H1 (cell line): ENCODE data around the gene OR3A2. TPM values are rescaled to one million over a fixed set of nuclear protein-coding genes. Genes with fewer than 3 reads are reported as not detected.

Experiments used
- CTCF ChIA-PET: fragments of 300-600 bp; sonication (Branson Sonifier 250); formaldehyde crosslinking; loops from one replicate; lab custom pipeline; 2021; ENCODE audit not compliant: partially characterized antibody; lab: Charles Lee
- POLR2A ChIA-PET: fragments of 300-600 bp; sonication (Branson Sonifier 250); formaldehyde crosslinking; loops from one replicate; lab custom pipeline; 2021; ENCODE audit warnings: inconsistent platforms; ENCODE audit not compliant: partially characterized antibody; lab: Charles Lee
- DNase-seq, 2 experiments: peaks; one replicate each; pipeline versions ENCODE4 v3.0.0 to v3.0.0-alpha.2; 2010 to 2022; ENCODE audit warnings: low spot score in 2 of 2, low read depth in 1 of 2, mixed read lengths in 1 of 2
- FAIRE-seq: peaks from 2 replicates; lab custom pipeline; 2011; peaks lifted over from hg19 to GRCh38; lab: Jason Lieb, UNC
- H2AFZ ChIP-seq: 2 replicates; pipeline ENCODE4 v1.8.1; 2012; ENCODE audit warnings: low read length, inconsistent platforms
- H2AK5ac ChIP-seq: 2 replicates; pipeline ENCODE4 v1.6.1; 2013; ENCODE audit warnings: low read depth, low read length
- H2BK120ac ChIP-seq: replicated peaks from 2 replicates; pipeline ENCODE3; 2013; ENCODE audit warnings: low read depth, low read length, inconsistent platforms
- H2BK12ac ChIP-seq: 2 replicates; pipeline ENCODE4 v1.6.1; 2013; ENCODE audit warnings: low read depth, low read length
- H2BK15ac ChIP-seq: 2 replicates; pipeline ENCODE4 v1.6.1; 2013; ENCODE audit warnings: low read length
- H2BK20ac ChIP-seq: 2 replicates; pipeline ENCODE4 v1.6.1; 2013; ENCODE audit warnings: low read length
- H2BK5ac ChIP-seq: 2 replicates; pipeline ENCODE4 v1.6.1; 2013; ENCODE audit warnings: low read depth, low read length
- H3K14ac ChIP-seq: 2 replicates; pipeline ENCODE4 v1.6.1; 2013; ENCODE audit warnings: inconsistent platforms; ENCODE audit not compliant: insufficient read length
- H3K18ac ChIP-seq: 2 replicates; pipeline ENCODE4 v1.6.1; 2013; ENCODE audit warnings: low read length; ENCODE audit errors: extremely low read depth
- H3K23ac ChIP-seq: 2 replicates; pipeline ENCODE4 v1.6.1; 2013; ENCODE audit warnings: inconsistent platforms; ENCODE audit not compliant: insufficient read length
- H3K23me2 ChIP-seq: 2 replicates; pipeline ENCODE4 v1.6.1; 2013; ENCODE audit warnings: low read depth, low read length
- H3K27ac ChIP-seq: 2 replicates; pipeline ENCODE4 v1.6.1; 2011; ENCODE audit warnings: low read depth, low read length, inconsistent platforms
- H3K27me3 ChIP-seq, 4 experiments: replicated peaks in 1 of 4; 1 replicate in 1 of 4; 2 replicates in 3 of 4; pipeline versions ENCODE4 v1.6.1 to v1.8.1; 2011 to 2013; ENCODE audit warnings: low read length in 3 of 4, mild to moderate bottlenecking in 3 of 4, inconsistent platforms in 2 of 4, mixed read lengths in 2 of 4, moderate library complexity in 1 of 4; ENCODE audit not compliant: control insufficient read depth in 3 of 4, insufficient read depth in 3 of 4; ENCODE audit errors: extremely low read depth in 1 of 4
- H3K36me3 ChIP-seq, 4 experiments: 2 replicates each; pipeline versions ENCODE4 v1.6.1 to v1.8.1; 2011 to 2013; ENCODE audit warnings: mild to moderate bottlenecking in 4 of 4, low read length in 3 of 4, moderate library complexity in 2 of 4, control low read depth in 1 of 4, inconsistent platforms in 1 of 4; ENCODE audit not compliant: insufficient read depth in 4 of 4, control insufficient read depth in 2 of 4
- H3K4ac ChIP-seq: replicated peaks from 2 replicates; pipeline ENCODE3; 2013; ENCODE audit warnings: low read length, low read depth, mixed read lengths, inconsistent platforms; ENCODE audit not compliant: insufficient read length
- H3K4me1 ChIP-seq, 4 experiments: replicated peaks in 1 of 4; 1 replicate in 1 of 4; 2 replicates in 3 of 4; pipeline versions ENCODE4 v1.6.1 to v1.8.1; 2011 to 2013; ENCODE audit warnings: low read length in 3 of 4, inconsistent platforms in 2 of 4, mixed read lengths in 1 of 4; ENCODE audit not compliant: insufficient read depth in 4 of 4, control insufficient read depth in 3 of 4
- H3K4me2 ChIP-seq, 2 experiments: 2 replicates each; pipeline versions ENCODE4 v1.6.1 to v1.8.1; 2011 to 2013; ENCODE audit warnings: low read depth in 2 of 2, low read length in 2 of 2, control low read depth in 1 of 2, inconsistent platforms in 1 of 2, mild to moderate bottlenecking in 1 of 2; ENCODE audit not compliant: insufficient read depth in 1 of 2
- H3K4me3 ChIP-seq, 4 experiments: fragments of 200-600, 300-600 bp in 1 of 4; sonication (generic), shearing (Covaris generic), sonication (Bioruptor Twin) in 1 of 4; 2 replicates each; pipeline versions ENCODE4 v1.5.1 to v1.8.1; 2011 to 2016; ENCODE audit warnings: low read length in 4 of 4, low read depth in 3 of 4, control low read depth in 2 of 4, inconsistent platforms in 2 of 4, mild to moderate bottlenecking in 2 of 4, mixed read lengths in 1 of 4, moderate library complexity in 1 of 4; ENCODE audit not compliant: insufficient read depth in 2 of 4; ENCODE audit errors: extremely low read depth in 1 of 4
- H3K56ac ChIP-seq: replicated peaks from 2 replicates; pipeline ENCODE3; 2013; ENCODE audit warnings: low read depth, mild to moderate bottlenecking, mixed read lengths, low read length, inconsistent platforms; ENCODE audit not compliant: insufficient read length
- H3K79me1 ChIP-seq: 2 replicates; pipeline ENCODE4 v1.6.1; 2013; ENCODE audit warnings: low read depth, low read length, control low read depth
- H3K79me2 ChIP-seq, 2 experiments: 2 replicates each; pipeline versions ENCODE4 v1.6.1 to v1.8.1; 2012 to 2013; ENCODE audit warnings: low read length in 2 of 2, mild to moderate bottlenecking in 2 of 2, inconsistent platforms in 1 of 2; ENCODE audit not compliant: insufficient read depth in 2 of 2, control insufficient read depth in 1 of 2
- H3K9ac ChIP-seq, 4 experiments: replicated peaks in 1 of 4; 1 replicate in 1 of 4; 2 replicates in 3 of 4; pipeline versions ENCODE4 v1.6.1 to v1.8.1; 2011 to 2013; ENCODE audit warnings: low read depth in 3 of 4, low read length in 3 of 4, control low read depth in 2 of 4, mild to moderate bottlenecking in 2 of 4, moderate library complexity in 2 of 4, inconsistent platforms in 1 of 4; ENCODE audit errors: extremely low read depth in 1 of 4
- H3K9me3 ChIP-seq, 2 experiments: 2 replicates each; pipeline versions ENCODE4 v1.6.1 to v1.8.1; 2012 to 2013; ENCODE audit warnings: mild to moderate bottlenecking in 2 of 2, moderate library complexity in 2 of 2, control low read depth in 1 of 2, inconsistent platforms in 1 of 2, low read depth in 1 of 2, low read length in 1 of 2, mixed read lengths in 1 of 2; ENCODE audit not compliant: insufficient read depth in 2 of 2
- H4K20me1 ChIP-seq, 2 experiments: replicated peaks in 1 of 2; 2 replicates each; pipeline versions ENCODE3 to v1.8.1; 2011 to 2013; ENCODE audit warnings: inconsistent platforms in 2 of 2, low read length in 2 of 2, mild to moderate bottlenecking in 1 of 2; ENCODE audit not compliant: insufficient read depth in 2 of 2, control insufficient read depth in 1 of 2
- H4K5ac ChIP-seq: 2 replicates; pipeline ENCODE4 v1.6.1; 2013; ENCODE audit warnings: low read length, low read depth, mixed read lengths, inconsistent platforms; ENCODE audit not compliant: insufficient read length
- H4K8ac ChIP-seq: 2 replicates; pipeline ENCODE4 v1.8.0; 2013; ENCODE audit warnings: mild to moderate bottlenecking, moderate library complexity, low read length, inconsistent platforms; ENCODE audit not compliant: insufficient read depth; ENCODE audit errors: extremely low read depth
- H4K91ac ChIP-seq: replicated peaks from 2 replicates; pipeline ENCODE3; 2013; ENCODE audit warnings: low read length, mixed read lengths, inconsistent platforms; ENCODE audit not compliant: insufficient read length
- JUN ChIP-seq: IDR thresholded peaks from 2 replicates; pipeline ENCODE4 v1.6.1; 2011; ENCODE audit warnings: low read depth, mild to moderate bottlenecking, improper control_type of control experiment, low read length
- POLR2AphosphoS5 ChIP-seq: IDR thresholded peaks from 2 replicates; pipeline ENCODE4 v1.6.1; 2011; ENCODE audit warnings: low read depth, low read length
- SP4 ChIP-seq: IDR thresholded peaks from 2 replicates; pipeline ENCODE4 v1.6.1; 2012; ENCODE audit warnings: low read length, inconsistent platforms
- SUZ12 ChIP-seq: fragments of 200-600 bp; sonication (generic); IDR thresholded peaks from 2 replicates; pipeline ENCODE4 v1.6.1; 2012; ENCODE audit warnings: mild to moderate bottlenecking, inconsistent platforms, low read length, moderate library complexity, mixed read lengths
- TEAD4 ChIP-seq: IDR thresholded peaks from 2 replicates; pipeline ENCODE4 v1.6.1; 2012; ENCODE audit warnings: low read depth, low read length, inconsistent platforms, mixed read lengths
- WGBS, 2 experiments: shearing (Covaris generic) in 1 of 2; methylation state at CpG; one replicate each; pipeline versions ENCODE4 v1.1.6 to v1.1.7; 2013 to 2015; ENCODE audit warnings: low lambda C conversion rate in 2 of 2, mixed read lengths in 2 of 2, inconsistent platforms in 1 of 2, low coverage in 1 of 2, missing lambda C conversion rate in 1 of 2; ENCODE audit not compliant: insufficient replicate concordance in 2 of 2, insufficient coverage in 1 of 2, insufficient read length in 1 of 2; ENCODE audit errors: extremely low coverage in 1 of 2, missing lambda C conversion rate in 1 of 2; 5-methylcytosine and 5-hydroxymethylcytosine counted together
- polyA plus RNA-seq, 7 experiments: library from polyadenylated mRNA; depleted of rRNA in 3 of 7; stranded (reverse) in 5 of 7; unstranded in 2 of 7; fragments of >200 nt in 5 of 7; fragments of 200-250 nt in 2 of 7; gene quantifications; 1 replicate in 5 of 7; 2 replicates in 1 of 7; 4 replicates in 1 of 7; pipeline versions ENCODE4 v1.2.1 to v1.2.3, GENCODE V29; 2011 to 2013; ENCODE audit warnings: missing spikeins in 2 of 7, mixed read lengths in 2 of 7
- total RNA-seq: library from RNA; stranded (reverse); fragmentation: NEBNext Ultra II Directional; extraction: Animal tissue kit (Norgen Biotek cat#: 25700); gene quantifications from 2 replicates; pipeline ENCODE4 v1.2.1, GENCODE V29; 2021

The OR3A2 gene
- total and polyA plus RNA-seq, 2 of the 8 experiments (the other 6 are each of a cell fraction or from before 2014, with no cell fraction given) = not detected

DNA sequence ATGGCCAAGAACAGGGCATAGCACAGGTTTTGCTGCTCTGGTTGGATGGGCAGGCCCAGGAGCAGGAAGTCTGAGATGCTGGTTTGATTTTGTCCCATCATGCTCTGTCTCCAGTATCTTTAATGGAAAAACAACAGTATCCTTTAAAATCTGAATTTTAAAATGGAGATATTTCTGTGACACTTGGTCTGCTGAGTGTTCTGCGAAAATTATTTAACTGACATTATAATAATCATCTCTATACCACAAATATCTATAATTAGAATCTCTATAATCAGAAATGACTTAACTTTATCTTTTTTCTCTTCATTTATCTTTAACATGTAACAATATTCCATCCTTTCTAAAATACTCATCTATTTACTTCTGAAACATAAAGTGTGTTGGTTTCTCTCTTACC lies 12.2 kb upstream of the OR3A2 start, which contains the start of gene OR1E1:
TSS of gene OR1E1 (minus strand) at position 101 of the 400 bp plus-strand sequence. CDS start at position 101, 0 bp downstream.
- no peak within 1 kb of the TSS for H2BK20ac ChIP-seq
- 89% methylated on average over 1 of the region's 1 CpG; no CpG with 5 or more reads in 1 of the 2 experiments for WGBS, 2 experiments
- no peak within 1 kb of the TSS for H2BK120ac ChIP-seq
- no peak within 1 kb of the TSS for H3K18ac ChIP-seq
- H4K8ac ChIP-seq = no peak within 1 kb of the TSS
- TF ChIP-seq SUZ12 = no peak
- no peak for TF ChIP-seq POLR2AphosphoS5
- TF ChIP-seq JUN = no peak
- no peak for TF ChIP-seq TEAD4
- TF ChIP-seq SP4 = no peak
- no peak within 1 kb of the TSS for H4K5ac ChIP-seq
- H3K27me3 ChIP-seq = no peaks in the 10 kb centered on the region
- no peak within 1 kb of the TSS for H3K14ac ChIP-seq
- H3K79me1 ChIP-seq = no peaks in the 10 kb centered on the region
- H3K4me1 ChIP-seq = no peaks in the 10 kb centered on the region
- FAIRE-seq (no peak), DNase-seq (no peak)
- no peaks in the 10 kb centered on the region for H3K23me2 ChIP-seq
- POLR2A ChIA-PET = no interaction called here
- H3K23ac ChIP-seq = no peak within 1 kb of the TSS
- no peak within 1 kb of the TSS for H3K4me2 ChIP-seq
- H3K27ac ChIP-seq = no peak within 1 kb of the TSS
- H3K36me3 ChIP-seq = no peaks in the 10 kb centered on the region
- no peak within 1 kb of the TSS for H2AFZ ChIP-seq
- peaks cover 15 to 40% of the 10 kb centered on the region in 2 experiments for H3K9me3 ChIP-seq
- no peak within 1 kb of the TSS for H3K4ac ChIP-seq
- no peak within 1 kb of the TSS for H2BK12ac ChIP-seq
- no peaks in the 10 kb centered on the region for H3K79me2 ChIP-seq
- H2BK5ac ChIP-seq = no peak within 1 kb of the TSS
- H4K91ac ChIP-seq = no peak within 1 kb of the TSS
- no peak within 1 kb of the TSS for H2BK15ac ChIP-seq
- H3K4me3 ChIP-seq = no peak within 1 kb of the TSS
- CTCF ChIA-PET = no interaction called here
- no peaks in the 10 kb centered on the region for H4K20me1 ChIP-seq
- no peak within 1 kb of the TSS for H2AK5ac ChIP-seq
- H3K56ac ChIP-seq = no peak within 1 kb of the TSS
- H3K9ac ChIP-seq = no peak within 1 kb of the TSS
